ENCODE results near the gene FN3KRP. TPM values are rescaled to one million over a fixed set of nuclear protein-coding genes. Genes with fewer than 3 reads are reported as not detected.
A peak's percentile ranks its signal among the peaks of the same experiment; 100 is the strongest.

The FN3KRP gene
- total and polyA plus RNA-seq, 2 of the 13 experiments (the other 11 are each of a cell fraction or from before 2014, with no cell fraction given), result 22.4 to 28.2 TPM

- peak; percentile 96 for TF ChIP-seq ZNF850 (CRISPR knock-in tag; conservative IDR thresholded peaks at IDR 0.05)
- TF ChIP-seq BHLHE40 (IDR thresholded peaks at IDR 0.05; ENCODE audit: low read length), result peak; percentile 75
- TF ChIP-seq, protein P1, sequence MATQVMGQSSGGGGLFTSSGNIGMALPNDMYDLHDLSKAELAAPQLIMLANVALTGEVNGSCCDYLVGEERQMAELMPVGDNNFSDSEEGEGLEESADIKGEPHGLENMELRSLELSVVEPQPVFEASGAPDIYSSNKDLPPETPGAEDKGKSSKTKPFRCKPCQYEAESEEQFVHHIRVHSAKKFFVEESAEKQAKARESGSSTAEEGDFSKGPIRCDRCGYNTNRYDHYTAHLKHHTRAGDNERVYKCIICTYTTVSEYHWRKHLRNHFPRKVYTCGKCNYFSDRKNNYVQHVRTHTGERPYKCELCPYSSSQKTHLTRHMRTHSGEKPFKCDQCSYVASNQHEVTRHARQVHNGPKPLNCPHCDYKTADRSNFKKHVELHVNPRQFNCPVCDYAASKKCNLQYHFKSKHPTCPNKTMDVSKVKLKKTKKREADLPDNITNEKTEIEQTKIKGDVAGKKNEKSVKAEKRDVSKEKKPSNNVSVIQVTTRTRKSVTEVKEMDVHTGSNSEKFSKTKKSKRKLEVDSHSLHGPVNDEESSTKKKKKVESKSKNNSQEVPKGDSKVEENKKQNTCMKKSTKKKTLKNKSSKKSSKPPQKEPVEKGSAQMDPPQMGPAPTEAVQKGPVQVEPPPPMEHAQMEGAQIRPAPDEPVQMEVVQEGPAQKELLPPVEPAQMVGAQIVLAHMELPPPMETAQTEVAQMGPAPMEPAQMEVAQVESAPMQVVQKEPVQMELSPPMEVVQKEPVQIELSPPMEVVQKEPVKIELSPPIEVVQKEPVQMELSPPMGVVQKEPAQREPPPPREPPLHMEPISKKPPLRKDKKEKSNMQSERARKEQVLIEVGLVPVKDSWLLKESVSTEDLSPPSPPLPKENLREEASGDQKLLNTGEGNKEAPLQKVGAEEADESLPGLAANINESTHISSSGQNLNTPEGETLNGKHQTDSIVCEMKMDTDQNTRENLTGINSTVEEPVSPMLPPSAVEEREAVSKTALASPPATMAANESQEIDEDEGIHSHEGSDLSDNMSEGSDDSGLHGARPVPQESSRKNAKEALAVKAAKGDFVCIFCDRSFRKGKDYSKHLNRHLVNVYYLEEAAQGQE (IDR thresholded peaks at IDR 0.05; ENCODE audit: borderline replicate concordance in 1 of 2, low read depth in 1 of 2, low read length in 2 of 2), result peak in 1 of 2 experiments; percentile 44; a peak in 1 of 4 replicates
- no peak for TF ChIP-seq HMG20A (CRISPR knock-in tag; IDR thresholded peaks at IDR 0.05; ENCODE audit: borderline replicate concordance)
- no peak for TF ChIP-seq ZNF326 (CRISPR knock-in tag; IDR thresholded peaks at IDR 0.05; ENCODE audit: borderline replicate concordance)
- TF ChIP-seq CEBPG (CRISPR knock-in tag; IDR thresholded peaks at IDR 0.05), result peak; percentile 40; the same call in 1 of the 2 replicates
- 0 out of 2 replicates have a peak, but pooled peaks have one; percentile 40 for TF ChIP-seq KDM1A (CRISPR knock-in tag; IDR thresholded peaks at IDR 0.05)
- TF ChIP-seq ZNF773 (CRISPR knock-in tag; IDR thresholded peaks at IDR 0.05; ENCODE audit: borderline replicate concordance), result peak; percentile 65; the same call in 1 of the 2 replicates
- peak; percentile 94 for TF ChIP-seq MEIS1 (CRISPR knock-in tag; IDR thresholded peaks at IDR 0.05; ENCODE audit: borderline replicate concordance)
- 0 out of 2 replicates have a peak, but pooled peaks have one; percentile 22 for TF ChIP-seq ARID3A (IDR thresholded peaks at IDR 0.05; ENCODE audit: low read depth, low read length)
- TF ChIP-seq ZC3H13 (CRISPR knock-in tag; IDR thresholded peaks at IDR 0.05), result peak; percentile 99
- TF ChIP-seq ZNF570 (CRISPR knock-in tag; IDR thresholded peaks at IDR 0.05; ENCODE audit: borderline replicate concordance), result no peak
- no peak; the same call in none of the 2 replicates for TF ChIP-seq ZNF678 (CRISPR knock-in tag; IDR thresholded peaks at IDR 0.05)
- peak; percentile 51; the same call in 1 of the 2 replicates for TF ChIP-seq TCF7 (IDR thresholded peaks at IDR 0.05; ENCODE audit: low read depth)
- TF ChIP-seq CBX5 (CRISPR knock-in tag; IDR thresholded peaks at IDR 0.05; ENCODE audit: borderline replicate concordance), result peak; percentile 95
- TF ChIP-seq, protein P2, sequence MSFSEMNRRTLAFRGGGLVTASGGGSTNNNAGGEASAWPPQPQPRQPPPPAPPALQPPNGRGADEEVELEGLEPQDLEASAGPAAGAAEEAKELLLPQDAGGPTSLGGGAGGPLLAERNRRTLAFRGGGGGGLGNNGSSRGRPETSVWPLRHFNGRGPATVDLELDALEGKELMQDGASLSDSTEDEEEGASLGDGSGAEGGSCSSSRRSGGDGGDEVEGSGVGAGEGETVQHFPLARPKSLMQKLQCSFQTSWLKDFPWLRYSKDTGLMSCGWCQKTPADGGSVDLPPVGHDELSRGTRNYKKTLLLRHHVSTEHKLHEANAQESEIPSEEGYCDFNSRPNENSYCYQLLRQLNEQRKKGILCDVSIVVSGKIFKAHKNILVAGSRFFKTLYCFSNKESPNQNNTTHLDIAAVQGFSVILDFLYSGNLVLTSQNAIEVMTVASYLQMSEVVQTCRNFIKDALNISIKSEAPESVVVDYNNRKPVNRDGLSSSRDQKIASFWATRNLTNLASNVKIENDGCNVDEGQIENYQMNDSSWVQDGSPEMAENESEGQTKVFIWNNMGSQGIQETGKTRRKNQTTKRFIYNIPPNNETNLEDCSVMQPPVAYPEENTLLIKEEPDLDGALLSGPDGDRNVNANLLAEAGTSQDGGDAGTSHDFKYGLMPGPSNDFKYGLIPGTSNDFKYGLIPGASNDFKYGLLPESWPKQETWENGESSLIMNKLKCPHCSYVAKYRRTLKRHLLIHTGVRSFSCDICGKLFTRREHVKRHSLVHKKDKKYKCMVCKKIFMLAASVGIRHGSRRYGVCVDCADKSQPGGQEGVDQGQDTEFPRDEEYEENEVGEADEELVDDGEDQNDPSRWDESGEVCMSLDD (CRISPR knock-in tag; IDR thresholded peaks at IDR 0.05; ENCODE audit: borderline replicate concordance), result peak; percentile 63; the same call in 1 of the 2 replicates
- no peak for TF ChIP-seq FLYWCH1 (CRISPR knock-in tag; IDR thresholded peaks at IDR 0.05)
- no peak for TF ChIP-seq IKZF1 (IDR thresholded peaks at IDR 0.05)
- no peak for TF ChIP-seq NFE2L2 (IDR thresholded peaks at IDR 0.05; ENCODE audit: low read length)
- no peak for TF ChIP-seq MAFF (IDR thresholded peaks at IDR 0.05; ENCODE audit: low read depth, low read length)
- TF ChIP-seq JDP2 (CRISPR knock-in tag; IDR thresholded peaks at IDR 0.05; ENCODE audit: borderline replicate concordance), result no peak; the same call in 1 of the 2 replicates
Measured at GRCh38 chr17:82751571-82752370, 35.3 kb downstream of the FN3KRP start, which contains the start of gene TBCD (continued).
